ENCODE results near the gene B3GNT4.
"Not testable (repeated sequence)": the region's sequence is repeated elsewhere in the genome, so short reads cannot be mapped to it uniquely, and the experiment has no call there.

B3GNT4 gene

DNA sequence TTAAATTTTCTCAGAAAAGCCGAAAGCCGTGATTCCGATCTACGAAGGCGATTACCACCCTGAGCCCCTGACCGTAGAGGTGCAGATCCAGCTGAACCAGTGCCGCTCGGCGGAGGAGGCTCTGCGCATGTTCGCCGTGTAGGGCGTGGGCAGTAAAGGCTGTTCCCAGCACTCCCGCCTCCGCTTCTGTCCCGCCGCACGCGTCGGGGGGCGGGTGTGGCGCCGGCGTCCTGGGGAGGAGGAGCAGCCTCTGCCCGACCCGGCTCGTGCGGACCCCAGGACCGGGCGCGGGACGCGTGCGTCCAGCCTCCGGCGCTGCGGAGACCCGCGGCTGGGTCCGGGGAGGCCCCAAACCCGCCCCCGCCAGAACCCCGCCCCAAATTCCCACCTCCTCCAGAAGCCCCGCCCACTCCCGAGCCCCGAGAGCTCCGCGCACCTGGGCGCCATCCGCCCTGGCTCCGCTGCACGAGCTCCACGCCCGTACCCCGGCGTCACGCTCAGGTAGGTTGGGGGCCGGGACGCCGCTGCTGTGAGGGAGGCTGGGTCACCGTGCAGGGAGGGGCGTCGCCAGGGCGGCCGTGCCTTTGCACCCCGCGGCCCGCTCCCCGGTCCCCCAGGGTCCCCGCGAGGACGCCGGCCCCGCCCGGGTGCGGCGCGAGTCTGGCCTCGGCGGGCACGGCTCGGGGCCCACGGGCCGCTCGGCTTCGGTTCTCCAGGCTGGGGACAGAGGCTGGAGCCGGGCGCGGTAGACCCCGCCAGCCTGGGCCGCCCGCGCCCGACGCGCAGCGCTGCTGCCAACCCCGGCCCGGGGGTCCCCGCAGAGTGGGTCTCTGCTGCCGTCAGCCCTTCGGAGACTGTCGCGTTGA is at the start of gene B3GNT4:
Gene B3GNT4 (plus strand): TSS at position 409 of the 866 bp plus-strand sequence. CDS start 910 bp downstream, outside the sequence.
- no peak for DNase-seq (ENCODE audit: low spot score)

DNA sequence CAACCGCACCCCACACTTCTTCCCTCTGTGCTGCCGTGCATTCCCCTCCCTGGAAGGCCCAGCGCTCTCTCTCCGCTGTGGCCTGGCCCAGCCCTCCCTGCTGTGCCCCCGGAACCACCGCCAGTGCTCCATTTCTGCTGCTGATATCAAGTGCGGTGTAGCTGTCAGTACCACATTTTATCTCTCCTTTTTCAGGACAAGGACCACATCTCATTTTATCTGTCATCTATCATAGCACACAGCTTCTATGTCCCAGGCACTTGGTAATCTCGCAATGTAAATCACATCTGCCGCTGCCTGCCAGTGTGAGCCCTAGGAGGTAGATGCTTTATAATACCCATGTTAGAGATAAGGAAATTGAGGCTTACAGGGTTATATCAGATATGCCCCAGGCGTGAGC is 47.8 kb upstream of the B3GNT4 start:
- no peak for DNase-seq (ENCODE audit: low spot score)

DNA sequence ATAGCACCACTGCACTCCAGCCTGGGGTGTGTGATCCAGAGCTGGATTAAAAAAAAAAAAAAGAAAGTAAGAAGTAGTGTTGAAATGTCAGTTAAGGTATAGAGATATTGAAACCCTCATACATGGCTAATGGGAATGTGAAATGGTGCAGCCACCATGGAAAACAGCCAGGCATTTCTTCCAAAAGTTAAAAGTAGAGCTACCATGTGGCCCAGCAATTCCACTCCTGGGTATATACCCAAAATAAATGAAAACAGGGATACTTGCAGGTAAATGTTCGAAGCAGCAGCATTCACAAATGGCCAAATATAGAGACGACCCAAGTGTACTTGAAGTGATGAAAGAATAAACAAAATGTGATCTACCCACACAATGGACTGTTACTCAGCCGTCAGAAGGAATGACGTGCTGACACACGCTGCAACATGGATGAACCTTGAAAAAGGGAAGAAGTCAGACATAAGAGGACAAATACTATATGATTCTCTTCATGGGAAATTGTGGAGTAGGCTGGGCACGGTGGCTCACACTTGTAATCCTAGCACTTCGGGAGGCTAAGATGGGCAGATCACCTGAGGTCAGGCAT is 44.7 kb upstream of the B3GNT4 start:
- DNase-seq (ENCODE audit: low spot score): no peak

DNA sequence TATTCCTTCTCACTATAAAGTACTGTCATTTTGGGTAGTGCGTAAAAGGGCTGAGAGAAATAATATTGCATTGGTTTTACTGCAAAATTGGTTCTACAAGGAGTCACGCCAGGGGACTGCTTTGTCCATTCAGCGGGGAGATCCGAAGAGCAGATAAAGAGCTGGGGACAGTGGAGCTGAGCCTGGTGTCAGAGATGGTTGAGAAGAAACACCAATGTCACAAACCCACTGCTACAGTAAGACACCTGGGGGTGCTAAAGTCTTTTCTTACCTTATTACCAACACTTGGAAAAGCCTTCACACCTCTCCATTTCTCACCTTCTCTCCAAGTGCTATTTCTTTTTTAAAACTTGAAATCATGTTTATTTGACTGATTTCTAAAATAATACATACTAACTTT is 43.6 kb upstream of the B3GNT4 start:
- DNase-seq (ENCODE audit: low spot score): no peak

DNA sequence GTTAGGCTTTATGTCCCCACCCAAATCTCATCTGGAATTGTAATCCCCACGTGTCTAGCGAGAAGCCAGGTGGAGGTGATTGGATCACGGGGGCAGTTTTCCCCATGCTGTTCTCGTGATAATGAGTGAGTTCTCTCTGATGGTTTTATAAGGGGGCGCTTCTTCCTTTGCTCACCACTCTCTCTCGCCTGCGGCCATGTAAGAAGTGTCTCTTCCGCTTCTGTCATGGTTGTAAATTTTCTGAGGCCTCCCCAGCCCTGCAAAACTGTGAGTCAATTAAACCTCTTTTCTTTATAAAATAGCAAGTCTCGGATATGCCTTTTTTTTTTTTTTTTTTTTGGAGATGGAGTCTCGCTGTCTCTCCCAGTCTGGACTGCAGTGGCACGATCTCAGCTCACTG is 42.7 kb upstream of the B3GNT4 start:
- DNase-seq (ENCODE audit: low spot score): no peak

DNA sequence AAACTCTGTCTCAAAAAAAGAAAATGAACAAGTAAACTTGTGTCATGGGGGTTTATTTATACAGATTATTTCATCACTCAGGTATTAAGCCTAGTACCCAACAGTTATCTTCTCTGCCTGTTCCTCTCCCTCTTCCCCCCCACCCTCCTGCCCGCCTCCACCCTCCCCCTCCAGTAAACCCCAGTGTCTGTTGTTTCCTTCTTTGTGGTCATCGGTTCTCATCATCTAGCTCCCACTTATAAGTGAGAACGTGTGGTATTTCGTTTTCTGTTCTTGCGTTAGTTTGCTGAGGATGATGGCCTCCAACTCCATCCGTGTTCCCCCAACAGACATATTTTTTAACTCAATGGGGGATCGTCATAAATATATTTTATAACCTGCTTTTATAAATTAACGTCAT is 41.8 kb upstream of the B3GNT4 start:
- DNase-seq (ENCODE audit: low spot score): no peak

DNA sequence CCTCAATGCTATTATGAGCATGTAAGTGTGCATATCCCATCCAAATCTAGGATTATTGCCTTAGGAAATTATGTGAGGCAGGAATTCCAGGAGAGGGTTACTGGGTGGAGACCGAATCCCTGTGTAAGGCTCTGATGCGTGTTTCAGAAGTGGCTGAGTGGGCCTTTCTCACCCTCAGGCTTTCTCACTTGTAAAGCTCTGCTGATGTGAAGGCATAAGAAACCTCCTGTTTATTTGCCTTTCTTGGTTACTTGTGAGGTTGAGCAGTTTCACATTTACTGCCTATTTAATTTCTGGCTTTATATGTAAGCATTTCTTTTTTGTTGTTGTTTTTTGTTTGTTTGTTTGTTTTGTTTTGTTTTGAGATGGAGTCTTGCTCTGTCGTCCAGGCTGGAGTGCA is 40.5 kb upstream of the B3GNT4 start:
- no peak for DNase-seq (ENCODE audit: low spot score)

DNA sequence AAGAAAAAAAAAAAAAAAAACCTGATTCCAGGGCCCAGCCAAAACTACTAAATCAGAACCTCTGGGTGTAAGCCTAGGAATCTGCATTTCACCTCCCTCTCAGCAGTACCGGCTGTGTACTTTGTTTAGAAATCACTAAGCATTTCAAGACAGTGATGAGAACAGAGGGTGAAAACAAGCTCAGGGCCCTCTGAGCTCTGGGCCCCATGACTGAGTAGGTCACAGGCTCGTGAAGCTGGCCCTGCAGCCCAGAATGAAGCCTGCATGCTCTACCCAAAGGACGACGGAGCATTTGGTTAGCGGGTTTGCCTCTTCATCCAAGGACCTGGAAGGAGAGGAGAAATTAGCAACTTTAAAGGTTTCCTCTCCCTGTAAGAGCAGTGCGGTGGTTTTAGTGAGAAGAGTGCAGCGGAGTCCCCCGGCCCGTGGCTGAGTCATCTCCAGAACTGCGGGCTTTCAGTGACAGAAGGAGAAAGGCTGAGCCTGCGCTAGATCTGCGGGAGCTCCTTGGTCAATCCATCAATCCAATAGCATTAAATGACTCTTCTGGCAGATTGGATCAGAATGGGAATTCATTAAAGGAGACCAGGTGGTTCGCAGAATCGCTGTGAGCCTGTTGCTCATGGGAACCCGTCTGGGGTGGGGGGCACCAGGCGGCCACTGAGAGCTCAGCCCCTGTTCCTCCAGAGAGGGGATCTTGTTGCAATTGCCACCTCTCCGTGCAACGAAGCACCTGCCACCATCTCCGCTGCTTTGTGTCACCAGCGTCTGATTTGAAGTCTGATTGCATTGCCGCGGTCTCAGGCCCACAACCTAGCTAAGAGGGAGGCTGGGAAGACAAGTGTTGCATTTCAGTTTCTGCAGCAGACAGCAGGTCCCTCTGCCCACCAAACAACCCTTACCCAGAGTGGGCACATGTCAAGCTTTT is 36.8 kb upstream of the B3GNT4 start:
- DNase-seq (ENCODE audit: low spot score): no peak

DNA sequence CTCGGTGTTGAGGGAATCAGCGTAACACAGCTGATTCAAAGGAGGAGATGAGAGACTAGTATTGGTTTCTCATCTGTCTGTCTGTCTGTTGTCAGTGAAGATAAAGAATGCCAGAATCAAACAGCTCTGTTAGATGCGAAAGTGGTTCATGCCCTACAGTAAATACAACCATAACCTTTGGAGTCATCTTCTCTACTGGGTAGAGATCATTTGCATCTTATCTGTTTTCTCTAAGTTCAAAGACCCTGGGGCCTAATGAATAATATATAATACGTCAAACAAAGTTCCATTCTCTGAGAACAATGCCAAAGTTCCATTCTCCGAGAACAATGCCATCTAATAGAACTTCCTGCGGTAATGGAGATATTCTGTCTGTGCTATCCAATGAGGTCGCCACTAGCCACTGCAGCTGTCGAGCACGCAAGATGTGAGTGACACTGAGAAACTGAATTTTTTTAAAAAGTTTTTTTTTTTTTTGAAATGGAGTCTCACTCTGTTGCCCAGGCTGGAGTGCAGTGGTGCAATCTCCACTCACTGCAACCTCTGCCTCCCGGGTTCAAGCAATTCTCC is 36.1 kb upstream of the B3GNT4 start:
- no peak for DNase-seq (ENCODE audit: low spot score)

DNA sequence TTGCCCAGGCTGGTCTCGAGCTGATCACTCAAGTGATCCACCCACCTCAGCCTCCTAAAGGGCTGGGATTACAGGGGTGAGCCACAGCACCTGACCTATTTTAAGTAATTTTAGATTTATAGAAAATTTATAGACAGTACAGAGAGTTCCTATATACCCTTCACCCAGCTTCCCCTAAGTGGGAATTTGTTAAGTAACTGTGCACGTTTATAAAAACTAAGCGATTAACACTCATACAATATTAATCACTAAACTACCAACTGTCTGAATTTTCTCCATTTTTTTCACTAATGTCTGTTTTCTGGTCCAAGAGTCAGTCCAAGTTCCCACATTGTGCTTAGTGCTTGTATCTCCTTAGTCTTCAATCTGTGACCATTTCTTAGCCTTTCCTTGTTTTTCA is 35.0 kb upstream of the B3GNT4 start:
- DNase-seq (ENCODE audit: low spot score): no peak

DNA sequence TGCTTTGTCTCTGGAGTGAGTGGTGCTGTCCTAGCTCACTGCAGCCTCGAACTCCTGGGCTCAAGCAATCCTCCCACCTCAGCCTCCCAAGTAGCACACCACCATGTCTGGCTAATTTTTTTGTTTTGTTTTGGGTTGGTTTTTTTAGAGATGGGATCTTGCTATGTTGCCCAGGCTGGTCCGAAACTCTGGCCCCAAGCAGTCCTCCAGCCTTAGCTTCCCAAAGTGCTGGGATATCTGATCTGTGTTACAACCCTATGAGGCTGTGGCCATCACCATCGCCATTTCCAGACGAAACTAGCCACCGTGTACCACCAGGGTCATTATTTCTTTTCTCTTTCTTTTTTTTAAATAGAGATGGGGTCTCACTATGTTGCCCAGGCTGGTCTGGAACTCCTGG is 32.1 kb upstream of the B3GNT4 start:
- no peak for DNase-seq (ENCODE audit: low spot score)

DNA sequence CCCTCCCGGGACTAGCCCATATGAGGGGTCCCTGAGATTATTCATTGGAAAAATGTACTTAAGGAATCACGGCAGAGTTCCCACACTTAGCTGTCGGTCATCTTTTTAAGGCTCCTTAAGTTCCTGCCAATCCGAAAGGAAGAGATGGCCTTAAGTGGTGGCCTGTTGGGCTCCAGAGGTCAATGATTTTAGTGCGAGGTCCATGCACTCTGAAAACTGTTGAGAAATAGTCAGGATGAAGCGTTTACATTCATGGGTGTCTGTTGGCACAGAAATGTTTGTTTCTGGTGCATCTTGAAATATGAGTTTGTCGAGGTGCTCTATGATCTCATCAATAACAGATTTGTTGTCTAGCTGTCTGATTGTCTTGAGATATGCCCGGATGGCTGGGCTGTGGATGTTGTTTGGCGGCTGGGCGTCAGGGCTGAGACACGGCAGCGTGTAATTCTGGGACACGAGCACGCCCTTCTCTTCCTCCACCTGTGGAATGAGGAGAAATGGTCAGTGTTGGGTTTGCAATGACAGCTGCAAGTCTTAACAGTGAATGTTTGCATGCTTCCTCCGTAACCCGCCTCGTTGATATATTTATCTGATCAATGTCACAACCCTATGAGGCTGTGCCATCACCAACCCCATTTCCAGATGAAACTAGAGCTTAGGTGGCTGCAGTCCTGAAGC is 31.1 kb upstream of the B3GNT4 start:
- no peak for DNase-seq (ENCODE audit: low spot score)

DNA sequence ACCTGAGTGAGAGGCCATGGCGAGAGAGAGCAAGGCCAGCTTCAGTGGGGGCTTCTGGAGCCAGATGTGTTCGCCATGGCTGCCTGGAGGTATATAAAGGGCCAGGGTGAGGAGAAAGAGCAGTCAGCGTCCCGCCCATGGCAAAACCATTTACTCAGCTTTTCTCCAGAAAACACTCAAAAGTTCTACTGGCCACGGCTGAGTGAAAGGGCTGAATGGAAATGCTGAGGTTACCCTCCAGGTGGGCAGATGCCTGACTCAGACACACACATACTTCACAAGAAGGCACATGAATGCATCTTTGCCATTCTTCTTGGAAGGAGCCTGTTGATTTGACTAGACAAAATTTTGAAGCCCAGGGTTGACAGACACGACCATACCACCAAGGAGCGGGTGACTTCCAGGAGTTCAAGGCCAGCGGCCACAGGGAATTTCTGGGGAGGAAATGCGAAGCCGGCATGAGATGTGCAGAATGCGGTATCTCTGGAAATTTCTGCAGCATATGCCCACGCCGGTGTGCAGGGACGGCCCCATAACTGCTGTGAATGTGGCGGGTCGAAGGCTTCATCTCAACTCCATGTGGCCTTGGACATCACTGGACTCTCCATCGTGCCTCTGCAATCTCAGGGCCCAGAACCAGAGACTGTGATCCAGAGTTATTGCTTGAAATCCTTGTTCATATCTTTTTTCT is 29.2 kb upstream of the B3GNT4 start, which contains the start of gene IL31:
Gene IL31 (minus strand): TSS at position 67 of the 691 bp plus-strand sequence. CDS start 49 bp downstream, at position 18.
- DNase-seq (ENCODE audit: low spot score): no peak

DNA sequence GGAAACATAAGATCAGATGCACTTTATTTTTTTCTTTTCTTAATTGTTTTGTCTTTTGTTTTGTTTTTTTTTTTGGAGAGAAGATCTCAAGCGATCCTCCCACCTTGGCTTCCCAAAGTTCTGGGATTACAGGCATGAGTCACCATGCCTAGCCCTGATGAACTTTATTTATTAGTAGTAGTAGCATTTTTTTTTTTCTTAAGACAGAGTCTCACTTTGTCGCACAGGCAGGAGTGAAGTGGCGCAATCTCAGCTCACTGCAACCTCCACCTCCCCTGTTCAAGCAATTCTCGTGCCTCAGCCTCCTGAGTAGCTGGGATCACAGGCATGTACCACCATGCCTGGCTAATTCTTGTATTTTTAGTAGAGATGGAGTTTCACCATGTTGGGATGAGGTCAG is 27.0 kb upstream of the B3GNT4 start:
- DNase-seq (ENCODE audit: low spot score): not testable (repeated sequence)

DNA sequence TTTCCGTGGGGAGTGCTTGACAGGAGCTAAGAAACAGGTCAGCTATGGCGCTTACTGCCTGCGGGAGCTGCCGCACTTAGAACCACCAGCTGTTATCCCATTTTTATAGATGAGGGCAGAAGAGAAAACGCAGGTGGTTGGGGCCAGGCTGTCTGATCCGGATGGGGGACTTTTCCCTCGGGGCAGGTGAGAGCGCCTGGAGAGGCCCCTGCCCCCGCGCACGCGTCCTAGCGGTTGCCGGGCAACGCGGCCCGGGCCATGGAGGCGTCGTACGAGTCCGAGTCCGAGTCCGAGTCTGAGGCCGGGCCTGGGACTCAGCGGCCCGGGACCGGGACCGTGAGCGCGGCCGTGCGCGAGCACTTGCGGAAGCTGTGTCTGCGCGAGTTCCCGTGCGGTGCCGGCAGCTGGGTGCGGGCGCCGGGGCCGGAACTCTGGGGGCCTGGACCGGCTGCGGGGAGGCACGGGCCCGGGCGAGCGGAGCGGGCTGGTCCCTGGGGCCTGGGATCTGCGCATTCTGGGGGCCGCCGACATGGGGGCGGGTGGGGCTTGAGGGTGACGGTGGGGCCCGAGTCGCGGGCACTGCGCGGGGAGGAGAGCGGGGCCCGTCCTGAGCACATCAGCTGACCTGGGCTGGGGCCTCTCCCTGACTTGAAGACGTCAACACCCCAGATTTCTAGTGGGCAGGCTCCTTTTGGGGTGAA is 20.5 kb upstream of the B3GNT4 start, which contains the start of gene LRRC43:
Gene LRRC43 (plus strand): TSS at position 237 of the 701 bp plus-strand sequence. CDS start 22 bp downstream, at position 259.
- no peak for DNase-seq (ENCODE audit: low spot score)

DNA sequence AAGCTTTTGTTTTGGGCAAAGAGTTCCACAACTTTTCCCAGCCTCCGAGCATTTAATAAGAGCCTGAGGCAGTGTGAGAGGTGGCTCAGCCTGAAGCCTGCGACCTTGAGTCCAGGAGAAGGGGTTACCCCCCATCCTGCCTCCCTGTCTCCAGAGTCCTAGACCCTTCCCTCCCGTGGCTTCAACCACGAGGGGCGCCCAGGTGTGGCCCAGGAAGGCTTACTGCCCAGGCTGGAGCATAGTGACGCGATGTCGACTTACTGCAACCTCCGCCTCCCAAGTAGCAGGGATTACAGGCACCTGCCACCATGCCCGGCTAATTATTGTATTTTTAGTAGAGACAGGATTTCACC is 19.9 kb upstream of the B3GNT4 start:
- DNase-seq (ENCODE audit: low spot score): no peak

DNA sequence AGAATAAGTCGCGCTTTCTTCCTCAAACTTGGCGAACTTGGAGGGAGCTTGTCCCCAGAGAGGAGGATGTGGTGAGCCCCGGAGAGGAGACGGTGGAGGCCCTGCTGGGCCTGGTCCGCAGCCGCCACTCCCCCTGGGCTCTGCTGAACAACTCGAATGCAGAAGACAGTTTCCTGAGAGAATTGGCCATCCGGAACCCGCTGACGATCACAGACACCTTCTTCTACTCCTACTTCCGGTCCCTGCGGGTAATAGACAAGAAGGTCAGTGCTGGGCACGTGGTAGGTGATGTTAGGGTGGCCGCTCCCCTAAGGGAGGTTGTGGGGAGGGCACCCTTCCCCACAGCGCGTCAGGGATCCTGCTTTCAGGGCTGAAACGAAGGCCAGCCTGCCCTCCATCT is 19.0 kb upstream of the B3GNT4 start:
- no peak for DNase-seq (ENCODE audit: low spot score)

DNA sequence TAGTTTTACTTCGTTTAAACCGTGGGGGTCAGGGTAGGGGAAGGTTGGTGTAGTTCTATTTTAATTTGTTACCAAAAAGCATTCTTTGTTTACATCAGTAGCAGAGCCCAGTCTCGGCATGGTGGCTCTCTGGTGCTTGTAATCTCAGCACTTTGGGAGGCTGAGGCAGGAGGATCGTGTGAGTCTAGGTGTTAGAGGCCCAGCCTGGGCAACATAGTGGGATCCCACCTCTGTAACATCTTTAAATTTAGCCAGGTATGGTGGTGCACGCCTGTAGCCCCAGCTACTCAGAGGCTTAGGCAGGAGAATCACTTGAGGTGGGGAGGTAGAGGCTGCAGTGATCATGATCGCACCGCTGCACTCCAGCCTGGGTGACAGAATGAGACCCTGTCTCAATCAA is 18.4 kb upstream of the B3GNT4 start:
- no peak for DNase-seq (ENCODE audit: low spot score)

DNA sequence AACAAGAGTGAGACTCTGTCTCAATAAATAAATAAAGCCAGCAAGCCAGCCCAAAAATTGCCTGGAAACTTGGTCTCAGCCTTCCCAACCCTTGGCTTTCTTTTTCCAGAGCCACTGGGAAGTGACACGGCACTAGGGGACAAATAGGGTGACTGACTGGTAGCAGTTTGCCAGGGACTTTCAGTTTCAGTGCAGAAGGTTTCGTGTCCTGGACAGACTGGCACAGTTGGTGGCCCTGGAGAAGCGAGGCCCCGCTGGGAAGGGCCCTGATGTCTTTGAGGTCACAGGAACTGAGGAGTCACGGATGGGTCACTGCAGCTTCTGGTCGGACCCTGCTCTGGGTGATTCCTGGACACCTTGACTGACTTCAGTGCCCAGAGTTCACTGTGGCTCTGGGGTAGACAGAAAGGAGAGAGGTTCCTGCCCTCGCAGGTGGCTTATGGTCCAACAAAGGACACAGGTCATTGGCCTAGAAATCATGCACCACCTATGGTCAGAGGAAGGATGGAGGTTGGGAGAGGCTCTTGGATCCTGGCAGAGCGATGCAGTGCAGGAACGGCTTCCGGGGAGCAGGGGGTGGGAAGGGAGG is 17.9 kb upstream of the B3GNT4 start:
- DNase-seq (ENCODE audit: low spot score): no peak

DNA sequence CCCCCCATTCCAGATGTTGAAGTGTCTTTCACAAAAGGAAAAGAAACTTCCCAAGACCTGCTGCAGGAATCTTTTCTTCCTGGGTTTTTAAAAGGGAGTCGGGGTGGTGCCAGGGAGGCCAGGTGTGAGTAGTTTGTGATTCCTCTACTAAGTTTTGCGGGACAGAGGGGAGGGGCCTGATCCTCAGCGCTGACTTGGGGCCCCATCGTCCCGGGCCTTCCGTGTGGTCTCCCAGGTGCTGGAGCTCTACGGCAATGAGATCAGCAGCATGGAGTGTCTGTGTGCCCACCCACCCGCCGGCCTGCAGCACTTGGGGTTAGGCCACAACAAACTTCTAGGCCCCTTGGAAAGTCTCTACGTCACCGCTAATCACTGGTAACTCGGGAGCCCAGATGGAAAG is 16.0 kb upstream of the B3GNT4 start:
- DNase-seq (ENCODE audit: low spot score): no peak
